ENCODE data around the gene CBR1.
"Not testable (repeated sequence)": the region's sequence is repeated elsewhere in the genome, so short reads cannot be mapped to it uniquely, and the experiment has no call there.

The CBR1 gene

DNA sequence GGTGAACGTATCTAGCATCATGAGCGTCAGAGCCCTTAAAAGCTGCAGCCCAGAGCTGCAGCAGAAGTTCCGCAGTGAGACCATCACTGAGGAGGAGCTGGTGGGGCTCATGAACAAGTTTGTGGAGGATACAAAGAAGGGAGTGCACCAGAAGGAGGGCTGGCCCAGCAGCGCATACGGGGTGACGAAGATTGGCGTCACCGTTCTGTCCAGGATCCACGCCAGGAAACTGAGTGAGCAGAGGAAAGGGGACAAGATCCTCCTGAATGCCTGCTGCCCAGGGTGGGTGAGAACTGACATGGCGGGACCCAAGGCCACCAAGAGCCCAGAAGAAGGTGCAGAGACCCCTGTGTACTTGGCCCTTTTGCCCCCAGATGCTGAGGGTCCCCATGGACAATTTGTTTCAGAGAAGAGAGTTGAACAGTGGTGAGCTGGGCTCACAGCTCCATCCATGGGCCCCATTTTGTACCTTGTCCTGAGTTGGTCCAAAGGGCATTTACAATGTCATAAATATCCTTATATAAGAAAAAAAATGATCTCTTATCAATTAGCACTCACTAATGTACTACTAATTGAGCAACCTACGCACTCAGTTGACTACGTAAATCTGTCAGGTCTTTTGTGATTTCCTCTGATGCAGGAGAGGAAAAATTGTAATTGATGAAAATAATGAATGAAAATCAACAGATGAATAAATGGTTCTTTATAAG, 2.8 kb downstream of the CBR1 start:
- DNase-seq (ENCODE audit: extremely low read depth, low read depth) = no peak
- H3K4me3 ChIP-seq (replicated peaks; ENCODE audit: low read depth, low read length) = peak overlapping the region; percentile 12; the same call in 1 of the 2 replicates
- TF ChIP-seq, protein P1, sequence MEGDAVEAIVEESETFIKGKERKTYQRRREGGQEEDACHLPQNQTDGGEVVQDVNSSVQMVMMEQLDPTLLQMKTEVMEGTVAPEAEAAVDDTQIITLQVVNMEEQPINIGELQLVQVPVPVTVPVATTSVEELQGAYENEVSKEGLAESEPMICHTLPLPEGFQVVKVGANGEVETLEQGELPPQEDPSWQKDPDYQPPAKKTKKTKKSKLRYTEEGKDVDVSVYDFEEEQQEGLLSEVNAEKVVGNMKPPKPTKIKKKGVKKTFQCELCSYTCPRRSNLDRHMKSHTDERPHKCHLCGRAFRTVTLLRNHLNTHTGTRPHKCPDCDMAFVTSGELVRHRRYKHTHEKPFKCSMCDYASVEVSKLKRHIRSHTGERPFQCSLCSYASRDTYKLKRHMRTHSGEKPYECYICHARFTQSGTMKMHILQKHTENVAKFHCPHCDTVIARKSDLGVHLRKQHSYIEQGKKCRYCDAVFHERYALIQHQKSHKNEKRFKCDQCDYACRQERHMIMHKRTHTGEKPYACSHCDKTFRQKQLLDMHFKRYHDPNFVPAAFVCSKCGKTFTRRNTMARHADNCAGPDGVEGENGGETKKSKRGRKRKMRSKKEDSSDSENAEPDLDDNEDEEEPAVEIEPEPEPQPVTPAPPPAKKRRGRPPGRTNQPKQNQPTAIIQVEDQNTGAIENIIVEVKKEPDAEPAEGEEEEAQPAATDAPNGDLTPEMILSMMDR (IDR thresholded peaks at IDR 0.05; ENCODE audit: low read depth, low read length, missing control alignments) = no peak

DNA sequence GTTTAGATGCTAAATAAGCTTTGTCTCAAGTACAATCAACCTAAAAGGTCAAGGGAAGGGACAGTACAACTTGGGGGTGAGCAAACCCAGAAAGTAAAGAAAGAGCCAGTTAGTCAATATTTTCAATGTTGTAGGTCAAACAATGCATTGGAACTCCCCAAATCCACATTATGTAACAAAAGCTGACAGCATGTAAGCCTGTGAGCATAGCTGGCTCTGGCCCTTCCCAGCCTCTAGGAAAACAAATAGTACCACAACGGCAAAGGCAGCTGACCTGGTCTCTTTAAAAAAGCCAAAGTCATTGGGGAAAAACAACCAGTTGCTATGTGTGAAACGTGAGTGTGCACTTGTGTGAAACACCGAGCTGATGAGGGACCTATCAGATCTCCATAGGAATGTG, 3.4 kb downstream of the CBR1 start:
- TF ChIP-seq, protein P1 (IDR thresholded peaks at IDR 0.05; ENCODE audit: low read depth, low read length, missing control alignments) = no peak
- no peak for DNase-seq (ENCODE audit: extremely low read depth, low read depth)
- H3K4me3 ChIP-seq (replicated peaks; ENCODE audit: low read depth, low read length) = no peak overlapping the region

DNA sequence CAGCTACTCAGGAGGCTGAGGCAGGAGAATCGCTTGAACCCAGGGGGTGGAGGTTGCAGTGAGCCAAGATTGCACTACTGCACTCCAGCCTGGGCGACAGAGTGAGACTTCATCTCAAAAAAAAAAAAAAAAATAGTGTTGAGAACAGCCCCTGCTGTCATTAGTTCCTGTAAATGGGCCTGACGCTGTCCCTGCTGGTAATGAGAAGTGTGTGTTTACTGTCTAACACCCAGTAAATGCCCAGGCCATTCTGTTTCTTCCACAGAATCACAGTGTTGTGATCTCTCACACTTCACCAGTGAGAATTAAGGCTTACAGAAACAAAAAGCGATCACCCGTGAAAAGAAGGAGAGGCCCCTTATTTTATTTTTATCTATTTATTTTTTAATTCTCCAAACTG, 4.1 kb downstream of the CBR1 start:
- not testable (repeated sequence) for DNase-seq (ENCODE audit: extremely low read depth, low read depth); H3K4me3 ChIP-seq (replicated peaks; ENCODE audit: low read depth, low read length)

DNA sequence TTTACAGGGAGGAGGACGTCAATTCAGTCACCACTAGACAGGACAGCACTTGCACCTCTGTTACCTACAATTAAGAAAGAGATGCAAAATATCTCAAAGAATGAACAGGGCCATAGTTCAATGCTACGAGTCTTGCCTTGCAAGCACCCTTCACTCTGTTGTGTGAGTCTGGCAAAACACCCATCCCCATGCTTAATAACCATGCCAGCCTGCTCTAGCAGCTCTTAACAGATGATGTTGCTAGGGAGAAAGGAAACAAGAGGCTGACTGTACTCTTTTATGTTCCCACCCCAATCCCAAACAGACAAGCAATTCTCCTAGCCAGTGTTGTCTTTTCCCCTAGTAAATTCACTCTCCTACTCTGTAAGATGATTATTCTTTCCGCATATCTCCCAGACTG, 5.3 kb downstream of the CBR1 start:
- H3K4me3 ChIP-seq (replicated peaks; ENCODE audit: low read depth, low read length) = no peak overlapping the region
- no peak for DNase-seq (ENCODE audit: extremely low read depth, low read depth)
- TF ChIP-seq, protein P1 (IDR thresholded peaks at IDR 0.05; ENCODE audit: low read depth, low read length, missing control alignments) = no peak

DNA sequence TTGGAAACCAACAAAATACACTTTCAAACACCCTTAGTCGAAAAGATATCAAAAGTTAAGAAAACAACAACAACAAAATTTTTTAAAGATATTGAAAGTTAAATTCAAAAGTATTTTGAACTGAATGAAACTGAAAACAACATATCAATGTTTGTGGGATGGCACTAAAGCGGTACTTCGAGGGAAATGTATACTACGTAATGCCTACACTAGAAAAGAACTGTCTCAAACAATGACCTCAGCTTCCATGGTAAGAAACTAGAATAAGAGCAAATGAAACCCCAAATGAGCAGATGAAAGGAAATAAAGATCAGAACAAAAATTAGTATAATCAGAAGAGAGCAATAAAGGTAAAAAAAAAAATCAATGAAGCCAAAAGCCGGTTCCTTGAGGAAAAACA, 6.1 kb downstream of the CBR1 start:
- DNase-seq (ENCODE audit: extremely low read depth, low read depth) = no peak
- TF ChIP-seq, protein P1 (IDR thresholded peaks at IDR 0.05; ENCODE audit: low read depth, low read length, missing control alignments) = no peak
- no peak overlapping the region for H3K4me3 ChIP-seq (replicated peaks; ENCODE audit: low read depth, low read length)

DNA sequence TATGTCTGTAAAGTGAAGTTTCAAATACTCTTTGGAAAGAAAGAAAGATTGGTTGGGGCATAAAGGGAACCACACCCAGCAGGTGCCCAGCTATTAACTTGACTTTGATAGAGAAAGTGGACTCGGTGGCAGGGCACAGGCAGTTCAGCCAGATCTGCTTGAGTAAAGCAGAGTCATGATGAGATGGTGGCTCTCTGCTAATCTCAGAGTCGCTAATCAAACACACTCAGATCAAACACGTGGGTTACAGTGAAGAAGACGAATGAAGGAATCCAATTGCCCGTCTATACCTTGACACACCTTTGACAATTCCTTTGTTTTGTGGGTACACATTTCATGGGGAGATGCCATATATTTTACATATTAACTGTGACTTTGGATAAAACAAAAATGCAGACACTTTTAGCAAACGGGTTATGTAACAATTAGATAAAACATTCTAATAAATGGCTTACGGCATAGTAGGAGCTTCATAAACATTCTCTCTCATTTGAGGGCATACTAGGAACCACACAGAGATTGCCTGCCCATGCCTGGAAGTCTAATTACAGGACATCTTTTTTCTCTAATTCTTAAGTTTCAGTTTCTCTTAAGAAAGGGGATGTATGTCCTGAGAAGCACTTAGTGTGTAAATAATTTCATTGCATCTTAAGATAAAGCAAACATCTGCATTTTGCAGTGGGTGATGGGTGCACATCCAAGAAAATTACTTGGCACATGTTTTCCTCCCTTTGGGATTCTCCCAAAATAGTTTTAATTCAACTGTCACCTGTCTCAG, 7.2 kb downstream of the CBR1 start:
- no peak overlapping the region for H3K4me3 ChIP-seq (replicated peaks; ENCODE audit: low read depth, low read length)
- TF ChIP-seq, protein P1 (IDR thresholded peaks at IDR 0.05; ENCODE audit: low read depth, low read length, missing control alignments) = no peak
- DNase-seq (ENCODE audit: extremely low read depth, low read depth) = no peak

DNA sequence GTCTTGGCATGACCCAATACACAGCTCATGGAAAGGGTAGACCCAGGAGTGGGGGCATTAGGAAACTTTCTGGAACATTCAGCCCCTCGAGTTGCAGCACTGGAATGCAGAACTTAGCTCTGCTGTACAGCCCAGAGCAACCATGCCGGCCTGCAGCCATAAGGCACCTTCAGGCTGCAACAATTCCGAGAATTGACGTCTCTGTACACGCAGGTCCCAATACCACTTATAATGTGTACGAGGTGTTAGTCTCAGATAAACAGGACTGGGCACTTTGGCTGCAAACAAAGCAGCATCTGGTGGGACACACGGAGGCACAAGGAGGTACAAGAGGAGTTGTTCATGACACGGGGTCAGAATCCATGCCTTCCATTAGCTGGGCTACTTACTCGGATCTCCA, 7.9 kb downstream of the CBR1 start:
- TF ChIP-seq, protein P1 (IDR thresholded peaks at IDR 0.05; ENCODE audit: low read depth, low read length, missing control alignments) = no peak
- no peak overlapping the region for H3K4me3 ChIP-seq (replicated peaks; ENCODE audit: low read depth, low read length)
- no peak for DNase-seq (ENCODE audit: extremely low read depth, low read depth)
